VCaP (cell line): ENCODE data around the gene HIVEP3.
A peak's percentile ranks its signal among the peaks of the same experiment; 100 is the strongest.

ENCODE experiments used
- H3K27ac ChIP-seq: fragments of 450-650 bp; 2 replicates; pipeline ENCODE4 v1.5.1; 2017
- TF ChIP-seq, protein P1 (sequence below): fragments of 450-650 bp; conservative IDR thresholded peaks from 2 replicates; pipeline ENCODE4 v1.5.1; 2017; ENCODE audit warnings: mild to moderate bottlenecking, moderate library complexity

HIVEP3 gene

GRCh38 chr1:41819069-41819468 is 99.7 kb downstream of the HIVEP3 start:
- TF ChIP-seq, protein P1, sequence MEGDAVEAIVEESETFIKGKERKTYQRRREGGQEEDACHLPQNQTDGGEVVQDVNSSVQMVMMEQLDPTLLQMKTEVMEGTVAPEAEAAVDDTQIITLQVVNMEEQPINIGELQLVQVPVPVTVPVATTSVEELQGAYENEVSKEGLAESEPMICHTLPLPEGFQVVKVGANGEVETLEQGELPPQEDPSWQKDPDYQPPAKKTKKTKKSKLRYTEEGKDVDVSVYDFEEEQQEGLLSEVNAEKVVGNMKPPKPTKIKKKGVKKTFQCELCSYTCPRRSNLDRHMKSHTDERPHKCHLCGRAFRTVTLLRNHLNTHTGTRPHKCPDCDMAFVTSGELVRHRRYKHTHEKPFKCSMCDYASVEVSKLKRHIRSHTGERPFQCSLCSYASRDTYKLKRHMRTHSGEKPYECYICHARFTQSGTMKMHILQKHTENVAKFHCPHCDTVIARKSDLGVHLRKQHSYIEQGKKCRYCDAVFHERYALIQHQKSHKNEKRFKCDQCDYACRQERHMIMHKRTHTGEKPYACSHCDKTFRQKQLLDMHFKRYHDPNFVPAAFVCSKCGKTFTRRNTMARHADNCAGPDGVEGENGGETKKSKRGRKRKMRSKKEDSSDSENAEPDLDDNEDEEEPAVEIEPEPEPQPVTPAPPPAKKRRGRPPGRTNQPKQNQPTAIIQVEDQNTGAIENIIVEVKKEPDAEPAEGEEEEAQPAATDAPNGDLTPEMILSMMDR, result no peak
- H3K27ac ChIP-seq, result no peak overlapping the region

GRCh38 chr1:41816061-41816460 is 102.7 kb downstream of the HIVEP3 start:
- H3K27ac ChIP-seq, result no peak overlapping the region
- TF ChIP-seq, protein P1, result no peak

DNA sequence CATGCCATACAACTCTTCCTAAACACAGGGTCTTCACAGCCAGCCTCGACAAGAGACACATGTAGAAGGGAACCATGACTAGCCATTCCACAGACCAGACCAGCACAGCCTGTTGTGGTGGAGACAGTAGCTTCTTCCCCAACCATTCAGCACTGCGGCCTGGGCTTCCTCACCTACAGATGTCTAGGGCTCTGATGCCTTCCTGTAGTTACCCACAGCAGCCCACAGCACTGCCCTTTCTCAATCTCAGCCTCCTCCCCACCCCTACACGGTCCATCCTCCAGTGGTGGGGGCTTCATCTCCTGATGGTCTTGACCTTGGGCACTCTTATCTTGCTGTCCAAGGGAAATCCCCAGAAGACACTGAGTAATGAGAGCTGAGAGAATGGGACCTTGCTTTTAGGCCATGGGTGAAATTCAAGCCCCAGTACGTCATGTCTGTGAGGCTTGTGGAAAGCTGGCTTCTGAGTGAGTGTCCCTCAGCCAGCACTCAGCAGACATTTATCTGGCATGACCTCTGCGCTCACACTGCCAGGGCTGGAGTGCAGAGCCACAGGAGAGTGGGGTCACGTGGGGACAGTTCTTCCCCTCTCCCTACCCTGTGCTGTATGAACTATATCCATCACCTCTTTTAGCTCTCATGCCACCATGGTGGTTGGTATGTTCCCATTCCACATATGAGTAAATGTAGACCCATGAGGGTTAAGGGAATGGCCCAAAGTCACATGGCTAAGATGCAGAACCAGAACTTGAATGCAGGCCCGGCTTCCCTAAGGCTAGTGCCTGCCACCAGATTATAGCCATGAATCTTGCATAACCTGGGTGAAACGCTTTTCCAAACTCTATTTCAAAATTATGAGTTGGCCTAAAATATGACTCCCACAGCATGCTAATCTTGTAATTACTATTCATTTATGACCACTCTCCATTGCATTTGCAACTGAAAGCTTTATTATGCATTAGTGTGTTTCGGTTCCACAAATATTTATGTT is 104.7 kb downstream of the HIVEP3 start:
- H3K27ac ChIP-seq, result no peak overlapping the region
- TF ChIP-seq, protein P1, result no peak

GRCh38 chr1:41813226-41813625 is 105.5 kb downstream of the HIVEP3 start:
- H3K27ac ChIP-seq, result no peak overlapping the region
- TF ChIP-seq, protein P1, result no peak

DNA sequence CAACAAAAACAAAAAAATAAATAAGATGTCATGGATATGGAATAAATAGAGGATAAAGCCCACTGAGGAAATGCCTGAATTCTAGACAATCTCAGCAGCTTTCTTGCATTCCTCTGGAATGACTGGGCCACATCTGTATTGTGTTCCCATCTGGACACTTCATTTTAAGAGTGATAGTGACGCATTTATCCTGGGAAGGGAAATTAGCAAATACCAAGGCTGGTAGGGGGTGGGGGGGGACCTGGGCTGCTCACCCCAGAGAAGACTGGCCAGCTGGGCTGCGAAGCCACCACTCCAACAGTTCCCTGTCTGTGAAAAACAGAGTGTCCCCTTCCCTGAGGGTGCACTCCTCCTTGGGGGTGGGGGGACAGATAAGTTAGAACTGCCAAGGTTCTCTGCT is 106.3 kb downstream of the HIVEP3 start:
- TF ChIP-seq, protein P1, result no peak
- no peak overlapping the region for H3K27ac ChIP-seq

DNA sequence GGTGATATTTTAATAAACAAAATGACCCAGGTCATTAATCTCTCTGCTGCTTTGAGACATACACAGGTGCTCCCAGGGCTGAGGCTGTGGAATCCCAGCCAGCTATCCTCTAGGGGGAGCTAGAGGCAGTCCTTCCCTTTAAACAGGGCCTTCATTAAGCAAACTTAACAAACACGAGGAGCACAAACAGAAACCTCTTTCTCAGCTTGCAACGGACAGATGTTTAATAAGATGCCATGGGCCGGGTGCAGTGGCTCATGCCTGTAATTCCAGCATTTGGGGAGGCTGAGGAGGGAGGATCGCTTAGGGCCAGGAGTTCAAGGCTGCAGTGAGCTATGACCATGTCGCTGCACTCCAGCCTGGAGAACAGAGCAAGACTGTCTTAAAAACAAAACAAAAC is 106.7 kb downstream of the HIVEP3 start:
- H3K27ac ChIP-seq, result no peak overlapping the region
- TF ChIP-seq, protein P1, result peak; percentile 90

- no peak overlapping the region for H3K27ac ChIP-seq
- TF ChIP-seq, protein P1, result no peak
Measured at GRCh38 chr1:41811051-41811795, 107.5 kb downstream of the HIVEP3 start.
